Measurements from ENCODE around the gene FLNC. TPM values are rescaled to one million over a fixed set of nuclear protein-coding genes. Genes with fewer than 3 reads are reported as not detected.
A peak's percentile ranks its signal among the peaks of the same experiment; 100 is the strongest.

FLNC gene
- total and polyA plus RNA-seq, 2 of the 13 experiments (the other 11 are each of a cell fraction or from before 2014, with no cell fraction given): 0.02 TPM; not detected in 1

- TF ChIP-seq ZNF431 (CRISPR knock-in tag; IDR thresholded peaks at IDR 0.05; ENCODE audit: borderline replicate concordance, low read depth): no peak
- TF ChIP-seq DRAP1 (CRISPR knock-in tag; IDR thresholded peaks at IDR 0.05): no peak
- TF ChIP-seq ZNF263 (CRISPR knock-in tag; IDR thresholded peaks at IDR 0.05): peak; percentile 74; the same call in 1 of the 2 replicates
- no peak for TF ChIP-seq PREB (CRISPR knock-in tag; IDR thresholded peaks at IDR 0.05)
- TF ChIP-seq BCL3 (CRISPR knock-in tag; IDR thresholded peaks at IDR 0.05): no peak
- no peak for TF ChIP-seq ZC3H13 (CRISPR knock-in tag; IDR thresholded peaks at IDR 0.05)
- TF ChIP-seq ZFP82 (CRISPR knock-in tag; IDR thresholded peaks at IDR 0.05; ENCODE audit: borderline replicate concordance): no peak
- TF ChIP-seq SALL2 (CRISPR knock-in tag; IDR thresholded peaks at IDR 0.05): peak; percentile 46; the same call in 1 of the 2 replicates
- TF ChIP-seq SNAPC4 (CRISPR knock-in tag; IDR thresholded peaks at IDR 0.05): peak; percentile 58; the same call in 1 of the 2 replicates
- TF ChIP-seq ZNF350 (CRISPR knock-in tag; IDR thresholded peaks at IDR 0.05; ENCODE audit: borderline replicate concordance, low read depth): peak; percentile 34; the same call in 1 of the 2 replicates
- peak; percentile 60; the same call in 1 of the 2 replicates for TF ChIP-seq POLR2G (IDR thresholded peaks at IDR 0.05; ENCODE audit: low read depth, low read length)
- TF ChIP-seq ZBTB34 (CRISPR knock-in tag; IDR thresholded peaks at IDR 0.05): no peak
- TF ChIP-seq ZNF253 (CRISPR knock-in tag; IDR thresholded peaks at IDR 0.05; ENCODE audit: borderline replicate concordance): no peak
- TF ChIP-seq CBX5 (CRISPR knock-in tag; IDR thresholded peaks at IDR 0.05; ENCODE audit: borderline replicate concordance): no peak
- TF ChIP-seq TGIF2 (CRISPR knock-in tag; IDR thresholded peaks at IDR 0.05): peak; percentile 69
- no peak for TF ChIP-seq TMF1 (CRISPR knock-in tag; IDR thresholded peaks at IDR 0.05; ENCODE audit: low read depth)
- TF ChIP-seq HHEX (CRISPR knock-in tag; IDR thresholded peaks at IDR 0.05): no peak
- no peak for TF ChIP-seq HOXA7 (CRISPR knock-in tag; IDR thresholded peaks at IDR 0.05)
- TF ChIP-seq ZNF143 (CRISPR knock-in tag; IDR thresholded peaks at IDR 0.05): peak; percentile 37; the same call in 1 of the 2 replicates
- TF ChIP-seq XRCC5 (optimal IDR thresholded peaks at IDR 0.05; ENCODE audit: low read length): peak; percentile 33
These were observed 53.6 kb downstream of the FLNC start (continued) for GRCh38 chr7:128883622-128884448.
